NCI-H1048 (cell line): Measurements from ENCODE around the gene MN1.

ENCODE experiments used
- DNase-seq: peaks from one replicate; lab custom pipeline; 2025; lab: John Stamatoyannopoulos, UW

MN1 gene

DNA sequence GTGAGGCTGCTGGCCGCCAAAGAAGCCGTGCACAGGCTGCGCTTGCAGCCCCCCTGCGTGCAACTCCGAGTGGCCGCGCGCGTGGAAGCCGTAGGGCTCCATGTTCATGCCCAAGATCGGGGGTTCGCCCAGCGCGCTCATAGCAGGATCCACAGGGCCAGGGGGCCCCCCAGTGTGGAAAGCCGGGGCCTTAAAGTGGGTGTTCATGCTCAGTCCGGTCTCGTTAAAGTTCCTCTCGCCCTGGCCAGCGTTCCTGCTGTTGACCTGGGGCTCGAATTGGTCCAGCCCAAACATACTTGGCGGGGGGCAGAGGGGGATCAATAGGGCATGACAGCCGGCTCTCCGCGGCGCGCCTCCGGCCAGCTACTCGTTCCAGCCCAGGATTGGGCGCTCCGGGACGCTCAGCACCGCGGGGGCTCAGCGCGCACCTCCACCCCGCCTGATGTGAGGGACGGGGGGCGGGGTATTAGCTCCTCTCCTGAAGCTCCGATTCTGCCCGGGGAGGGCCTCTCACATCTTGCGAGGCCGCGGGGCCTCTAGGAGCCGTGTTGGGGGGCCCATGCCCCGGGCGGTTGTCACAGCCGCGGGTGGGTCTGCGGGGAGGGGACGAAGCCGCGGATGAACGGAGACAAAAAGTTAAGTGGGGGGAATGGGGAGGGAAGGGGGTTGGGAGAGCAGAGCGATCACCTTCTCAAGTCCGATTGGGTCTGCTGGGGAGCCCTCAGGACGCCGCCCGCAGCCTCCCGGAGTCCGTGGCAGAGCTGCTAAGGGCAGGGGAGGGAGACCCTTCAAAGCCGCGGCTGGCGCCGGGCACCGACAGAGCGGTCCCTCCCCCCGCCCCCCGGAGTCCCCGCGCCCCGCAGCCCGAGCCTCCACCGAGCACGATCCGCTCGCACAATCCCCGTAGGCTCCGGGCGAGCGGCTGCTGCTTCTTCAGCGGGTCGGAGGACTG, 1.0 kb downstream of the MN1 start:
- no peak for DNase-seq

DNA sequence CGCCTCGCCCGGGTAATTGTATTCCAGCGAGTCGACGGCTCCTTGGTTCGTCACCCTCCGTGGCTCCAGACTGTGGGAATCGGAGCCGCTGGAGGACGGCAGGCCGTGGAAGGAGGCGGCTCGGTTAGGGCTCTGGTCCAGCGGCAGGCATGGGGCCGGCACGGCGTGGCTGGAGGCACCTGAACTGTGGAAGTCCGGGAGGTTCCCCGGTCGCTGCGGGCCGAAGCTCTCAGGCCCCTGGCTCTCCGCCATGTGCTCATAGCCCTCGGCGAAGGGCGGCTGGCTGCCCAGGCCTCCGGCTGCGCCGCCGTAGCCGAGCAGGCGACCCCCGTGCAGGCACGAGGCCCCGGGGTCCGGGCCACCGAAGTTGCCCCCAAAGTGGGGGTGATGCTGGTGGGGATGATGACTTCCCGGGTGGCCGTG, 1.7 kb downstream of the MN1 start:
- DNase-seq, result no peak

- no peak for DNase-seq
These were observed 2.3 kb downstream of the MN1 start for GRCh38 chr22:27799015-27799826.

GRCh38 chr22:27798511-27799014, 3.0 kb downstream of the MN1 start:
- DNase-seq, result no peak

DNA sequence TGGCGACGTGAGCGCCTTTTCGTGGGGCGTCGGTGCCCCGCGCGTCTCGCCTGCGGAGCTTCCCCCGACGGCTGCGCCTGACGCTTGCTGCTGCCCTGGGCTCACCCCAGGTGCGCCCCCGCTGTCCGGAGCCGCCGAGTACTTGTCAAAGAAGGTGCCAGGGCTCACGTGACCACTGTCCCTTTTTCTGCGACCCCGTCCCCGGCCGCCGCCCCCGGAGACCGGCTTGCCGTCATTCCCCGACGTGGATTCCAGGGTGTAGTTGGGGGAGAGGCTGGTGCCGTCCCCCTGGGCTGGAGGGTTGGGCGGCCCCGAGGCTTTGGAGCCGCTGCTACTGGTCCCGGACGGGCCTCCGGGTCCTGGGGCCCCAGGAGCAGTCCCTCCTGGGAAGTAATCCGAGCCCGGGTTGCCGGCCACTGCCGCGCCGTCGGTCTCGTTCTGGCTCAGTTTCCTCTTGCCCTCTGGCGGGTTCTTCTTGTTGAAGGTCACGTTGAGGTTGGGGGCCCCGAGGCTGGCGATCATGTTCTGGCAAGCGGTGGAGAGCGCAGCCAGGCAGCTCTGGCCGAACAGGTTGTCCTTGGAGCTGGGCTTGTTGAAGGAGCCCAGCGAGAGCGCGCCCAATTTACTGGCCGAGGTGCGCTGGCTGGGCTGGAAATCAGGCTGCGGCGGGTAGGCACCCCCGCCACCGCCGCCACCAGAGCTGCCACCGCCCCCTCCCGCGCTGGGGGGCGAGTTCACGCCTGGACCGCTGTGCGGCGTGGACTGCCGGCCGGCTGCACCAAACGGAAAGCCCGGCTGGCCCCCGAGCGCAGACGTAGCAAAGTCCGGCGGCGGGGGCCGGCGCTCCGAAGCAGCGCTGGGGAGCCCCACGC, 3.8 kb downstream of the MN1 start:
- no peak for DNase-seq

DNA sequence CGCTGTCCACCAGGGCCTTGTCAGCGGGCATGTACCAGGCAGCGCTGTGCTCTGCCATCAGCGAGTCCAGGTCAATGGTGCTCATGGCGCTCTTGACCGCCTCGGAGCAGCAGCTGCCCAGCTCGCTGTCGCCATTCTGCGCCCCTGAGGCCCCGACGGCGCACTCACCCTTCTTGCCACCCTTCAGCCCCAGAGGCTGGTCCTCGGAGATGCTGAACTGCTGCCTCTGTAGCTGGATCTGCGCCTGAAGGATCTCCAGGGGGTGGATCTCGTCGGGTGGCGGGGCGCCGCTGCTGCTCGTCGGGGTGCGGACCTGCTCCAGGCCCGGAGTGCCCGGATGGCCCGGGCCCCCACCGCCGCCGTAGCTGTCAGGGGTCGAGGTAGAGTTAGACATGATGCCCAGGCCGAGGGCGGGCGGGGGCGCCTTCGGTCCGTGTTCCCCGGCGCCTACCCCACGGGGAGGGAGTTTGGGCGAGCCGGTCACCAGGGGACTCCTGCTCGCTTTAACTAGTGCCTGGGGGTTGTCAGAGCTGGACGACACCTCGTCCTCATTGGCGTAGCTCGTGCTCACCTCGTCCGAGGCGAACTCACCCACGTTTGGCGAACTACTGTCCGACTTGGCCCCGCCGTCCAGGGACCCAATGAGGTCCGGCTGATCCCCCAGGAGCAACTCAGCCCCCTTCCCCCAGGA, 4.6 kb downstream of the MN1 start:
- DNase-seq, result no peak

DNA sequence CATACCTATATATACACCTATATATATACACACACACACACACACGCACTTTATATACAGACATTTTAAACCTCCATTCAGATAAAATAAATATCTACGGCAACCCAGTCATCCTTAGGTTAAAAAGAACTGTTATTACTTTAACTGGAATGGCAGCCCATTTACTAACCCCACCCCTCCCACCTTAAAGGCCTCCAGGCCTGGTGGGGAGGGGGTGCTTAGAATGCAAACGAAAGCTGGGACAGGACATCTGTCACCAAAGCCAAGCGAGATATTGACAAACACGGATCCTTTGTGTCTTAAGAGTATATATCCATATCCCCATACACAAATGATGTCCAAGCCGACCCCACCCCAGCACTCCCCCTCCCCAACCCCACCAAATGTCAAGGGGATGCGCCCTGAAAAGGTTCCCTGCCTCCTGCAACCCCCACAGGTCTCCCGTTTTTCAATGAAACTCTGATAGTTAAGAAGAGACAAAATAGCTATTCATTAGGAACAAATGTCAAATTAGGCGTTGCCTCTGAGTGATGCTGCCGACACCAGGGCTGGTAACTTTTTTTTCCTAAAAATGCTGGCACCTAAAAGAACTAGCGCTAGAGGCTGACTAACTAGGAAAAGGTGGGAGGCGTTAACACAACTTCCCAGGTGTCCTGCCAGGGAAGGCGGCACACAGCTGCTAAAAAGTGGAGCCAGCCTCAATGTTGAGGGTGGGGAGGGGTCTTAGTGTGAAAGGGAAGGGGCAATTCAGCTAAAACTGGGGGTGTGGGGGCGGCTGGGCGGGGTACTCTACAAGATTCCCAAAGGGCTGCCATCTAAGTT, 5.6 kb downstream of the MN1 start:
- no peak for DNase-seq

- DNase-seq, result no peak
These were observed 6.5 kb downstream of the MN1 start for GRCh38 chr22:27795053-27795452.

DNA sequence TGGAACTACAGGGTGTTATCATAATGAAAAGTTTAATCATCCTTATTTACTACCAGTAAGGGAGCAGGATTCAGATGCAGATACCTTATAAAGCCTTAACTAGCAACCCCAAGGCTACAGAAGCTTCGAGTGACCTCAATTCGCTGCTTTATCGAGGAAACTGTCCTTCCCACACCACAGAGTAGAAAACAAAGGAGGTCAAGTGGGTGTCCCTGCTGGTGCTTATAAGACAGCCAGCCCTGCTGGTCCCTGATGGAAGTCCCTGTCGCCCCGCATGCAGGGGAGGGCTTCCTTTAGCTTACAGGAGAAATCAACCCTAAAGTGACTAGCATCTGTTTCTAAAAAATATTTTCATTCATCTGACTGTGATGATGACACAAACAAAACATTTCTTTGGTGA, 7.3 kb downstream of the MN1 start:
- DNase-seq, result no peak

DNA sequence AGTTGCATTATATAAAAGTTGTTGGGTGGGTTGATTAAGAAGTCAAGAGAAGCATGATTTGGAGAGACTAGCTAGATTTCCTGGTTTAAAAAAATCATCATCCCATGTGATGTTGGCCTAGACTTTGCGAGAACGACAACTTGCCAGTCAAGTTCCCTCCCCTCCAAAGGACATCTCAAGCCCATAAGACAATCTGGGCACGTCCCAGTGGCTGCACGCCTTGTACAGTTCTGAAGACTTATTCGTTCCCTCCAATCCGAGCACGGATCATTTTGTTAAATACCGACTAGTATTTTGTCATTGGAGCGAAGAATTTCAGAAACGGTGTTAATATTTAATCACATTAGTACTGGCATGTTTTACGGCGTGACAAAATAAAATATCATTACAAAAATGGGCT, 8.0 kb downstream of the MN1 start:
- no peak for DNase-seq

DNA sequence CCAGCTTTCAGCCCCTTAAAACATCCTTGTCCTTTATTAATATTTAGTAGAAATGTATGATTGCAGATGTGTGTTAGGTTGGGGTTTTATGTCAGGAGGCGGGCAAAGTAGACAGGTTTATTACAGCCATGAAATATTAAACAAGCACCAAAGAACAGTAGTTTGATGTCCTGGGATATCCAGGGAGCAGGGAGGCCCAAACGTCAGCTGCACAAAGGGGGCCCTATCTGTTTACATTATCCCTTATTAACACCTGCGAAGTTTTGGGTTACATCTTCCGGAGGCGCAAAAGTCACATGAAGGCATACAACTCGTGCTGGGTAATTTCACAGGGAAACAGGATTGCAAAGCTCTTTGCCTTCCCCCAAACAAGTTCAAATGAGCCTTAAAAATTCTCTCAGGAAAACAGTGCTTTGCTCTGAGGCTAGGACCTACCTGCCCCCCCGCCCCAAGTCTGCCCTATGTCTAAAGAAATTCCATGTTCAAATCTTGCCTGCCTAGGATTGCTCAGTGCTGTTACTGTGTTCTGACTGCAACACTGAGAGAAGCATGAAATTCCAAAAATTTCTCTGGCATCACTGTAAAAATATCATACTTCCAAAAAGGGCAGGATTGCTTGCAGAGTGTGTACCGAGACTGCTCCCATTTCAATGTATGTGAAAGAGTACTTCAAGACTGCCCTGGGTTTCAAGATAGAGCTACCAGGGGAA, 8.9 kb downstream of the MN1 start:
- no peak for DNase-seq

- DNase-seq, result no peak
These were observed 9.7 kb downstream of the MN1 start for GRCh38 chr22:27791859-27792241.

DNA sequence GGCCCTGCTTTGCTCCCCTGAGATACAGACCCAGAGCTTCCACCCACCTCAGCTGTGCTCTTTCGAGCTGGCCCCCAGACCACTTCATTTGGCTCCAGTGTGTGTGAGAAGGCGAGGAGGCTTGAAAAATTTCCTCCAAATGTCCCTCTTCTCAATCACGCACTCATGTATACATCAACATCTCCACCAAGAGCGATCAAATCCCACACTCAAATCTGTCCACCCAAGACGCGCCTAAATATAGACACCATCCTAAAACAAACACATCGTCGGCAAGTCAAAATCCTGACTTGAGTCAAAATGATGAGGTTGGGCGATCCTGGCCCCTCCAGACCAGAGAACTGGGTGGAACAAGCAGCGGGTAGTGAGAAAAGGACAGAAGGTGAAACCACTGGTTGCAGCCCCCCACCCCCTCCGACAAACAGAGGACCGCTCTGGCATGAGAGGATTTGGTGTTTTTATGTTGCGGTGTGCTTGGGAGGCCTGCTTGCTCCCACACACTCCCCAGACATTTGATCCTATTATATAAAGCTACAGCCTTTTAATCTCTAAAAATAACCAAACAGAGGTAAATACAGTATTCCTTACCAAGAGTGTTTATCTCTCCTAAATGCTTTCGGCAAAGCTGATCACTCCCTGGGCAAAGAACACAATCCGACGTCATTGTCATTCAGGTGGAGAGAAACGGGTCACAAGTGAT, 10.2 kb downstream of the MN1 start:
- no peak for DNase-seq

- no peak for DNase-seq
These were observed 11.0 kb downstream of the MN1 start for GRCh38 chr22:27790376-27791158.

DNA sequence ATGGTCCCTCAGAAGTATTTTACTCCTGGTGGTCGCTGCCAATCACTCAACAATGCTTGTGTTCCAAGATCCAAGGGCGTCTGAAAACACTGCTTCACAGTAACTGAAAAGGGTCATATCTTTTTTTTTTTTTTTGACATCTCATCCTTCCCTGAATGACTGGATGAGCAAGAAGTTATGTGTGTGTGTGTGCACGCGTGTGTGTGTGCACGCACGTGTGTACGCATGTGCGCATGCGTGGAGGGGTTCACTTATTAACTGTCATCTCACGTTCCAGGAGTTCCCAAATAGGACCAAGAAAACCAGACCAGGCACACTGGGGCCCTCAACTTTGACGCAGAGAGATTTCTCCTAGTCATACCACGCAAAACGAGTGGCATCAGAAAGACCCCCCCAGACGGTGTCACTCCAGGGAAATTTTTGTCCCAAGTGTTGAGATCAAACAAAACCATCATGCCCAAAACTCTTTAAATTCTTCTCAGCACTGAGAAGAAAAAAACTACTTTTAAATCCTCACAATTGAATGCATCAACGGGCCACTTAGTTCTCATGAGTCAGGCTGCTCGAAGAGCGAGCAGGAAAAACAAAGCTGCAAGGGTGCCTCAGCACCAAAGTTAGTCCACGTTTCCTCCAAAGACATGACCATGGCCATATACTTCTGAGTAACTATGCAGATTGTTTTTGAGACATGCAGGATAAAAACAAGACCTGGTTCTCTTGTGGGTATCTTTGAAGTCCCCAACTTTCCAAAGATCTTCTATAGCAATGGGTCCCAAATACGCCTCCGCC, 12.9 kb downstream of the MN1 start:
- no peak for DNase-seq

DNA sequence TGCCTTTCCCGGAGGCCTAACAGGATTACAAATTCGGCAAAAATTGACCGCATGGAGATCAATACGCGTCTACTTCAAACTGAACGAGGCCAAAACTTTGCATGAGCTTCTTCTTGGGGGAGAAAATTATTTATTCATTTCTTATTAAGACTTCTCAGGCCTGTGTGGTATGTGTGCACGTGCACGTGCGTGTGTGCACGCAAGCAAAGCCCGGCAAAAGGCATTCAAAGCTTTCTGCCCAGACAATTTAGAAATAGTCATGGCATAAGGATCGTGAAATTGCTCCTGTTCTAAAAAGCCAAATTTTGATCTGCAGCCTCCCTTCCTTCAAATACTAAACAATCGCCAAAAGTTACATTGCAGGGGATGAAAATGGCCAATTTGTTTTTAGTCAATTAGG, 14.6 kb downstream of the MN1 start:
- DNase-seq, result no peak

- no peak for DNase-seq
These were observed 15.1 kb downstream of the MN1 start for GRCh38 chr22:27786291-27786932.
